Activated T-cell treated with anti-CD3 and anti-CD28 coated beads, Interleukin-2, amount 50 U/mL, for 1 hour (primary cell): ENCODE measurements around the gene NOTCH2.

ENCODE experiments used
- DNase-seq: peaks from one replicate; pipeline ENCODE4 v3.0.0-alpha.2; 2020

Gene NOTCH2

GRCh38 chr1:119971710-119972570 lies 97.5 kb downstream of the NOTCH2 start:
- no peak for DNase-seq

- DNase-seq = no peak
Observed at GRCh38 chr1:119968601-119969000, 100.9 kb downstream of the NOTCH2 start.

- DNase-seq = peak; percentile 77
Observed at GRCh38 chr1:119968068-119968492, 101.4 kb downstream of the NOTCH2 start.

- no peak for DNase-seq
Observed at GRCh38 chr1:119966681-119967080, 102.8 kb downstream of the NOTCH2 start.

- DNase-seq = no peak
Observed at GRCh38 chr1:119966020-119966419, 103.4 kb downstream of the NOTCH2 start.

- DNase-seq = no peak
Observed at GRCh38 chr1:119964673-119965363, 104.6 kb downstream of the NOTCH2 start.

GRCh38 chr1:119962296-119962968 lies 107.0 kb downstream of the NOTCH2 start:
- no peak for DNase-seq

- DNase-seq = no peak
Observed at GRCh38 chr1:119960501-119960900, 109.0 kb downstream of the NOTCH2 start.

GRCh38 chr1:119959268-119960220 lies 109.9 kb downstream of the NOTCH2 start:
- DNase-seq = no peak

- no peak for DNase-seq
Observed at GRCh38 chr1:119958223-119958622, 111.2 kb downstream of the NOTCH2 start.

GRCh38 chr1:119956306-119956705 lies 113.2 kb downstream of the NOTCH2 start:
- DNase-seq = no peak

GRCh38 chr1:119954476-119955422 lies 114.7 kb downstream of the NOTCH2 start:
- no peak for DNase-seq

- no peak for DNase-seq
Observed at GRCh38 chr1:119953266-119953998, 116.0 kb downstream of the NOTCH2 start.

GRCh38 chr1:119952496-119952895 lies 117.0 kb downstream of the NOTCH2 start:
- no peak for DNase-seq

- peak; percentile 66 for DNase-seq
Observed at GRCh38 chr1:119948342-119949214, 120.9 kb downstream of the NOTCH2 start.

GRCh38 chr1:119947468-119947867 lies 122.0 kb downstream of the NOTCH2 start:
- no peak for DNase-seq

GRCh38 chr1:119946724-119947123 lies 122.7 kb downstream of the NOTCH2 start:
- no peak for DNase-seq

GRCh38 chr1:119943216-119943615 lies 126.2 kb downstream of the NOTCH2 start:
- no peak for DNase-seq

- no peak for DNase-seq
Observed at GRCh38 chr1:119941392-119941791, 128.1 kb downstream of the NOTCH2 start.
